Neural crest cell (in vitro differentiated cells): Measurements from ENCODE around the gene TCEA2. TPM values are rescaled to one million over a fixed set of nuclear protein-coding genes. Genes with fewer than 3 reads are reported as not detected.

Experiments
- DNase-seq: peaks from one replicate; pipeline ENCODE4 v3.0.0; 2021; ENCODE audit warnings: low read depth, mixed read lengths, low spot score
- H3K27ac Mint-ChIP-seq: one replicate; pipeline ENCODE4 v1.8.0; 2021; ENCODE audit warnings: mild to moderate bottlenecking, mixed read lengths; ENCODE audit not compliant: unreplicated experiment
- H3K27me3 Mint-ChIP-seq: 2 replicates; pipeline ENCODE4 v1.8.0; 2021; ENCODE audit warnings: low read depth, mild to moderate bottlenecking, mixed read lengths
- H3K36me3 Mint-ChIP-seq: 2 replicates; pipeline ENCODE4 v1.8.0; 2021; ENCODE audit warnings: low read depth, mild to moderate bottlenecking, mixed read lengths
- H3K4me1 Mint-ChIP-seq: 2 replicates; pipeline ENCODE4 v1.8.0; 2021; ENCODE audit warnings: mixed read lengths
- H3K4me3 Mint-ChIP-seq: one replicate; pipeline ENCODE4 v1.8.0; 2021; ENCODE audit warnings: mild to moderate bottlenecking, mixed read lengths
- H3K9me3 Mint-ChIP-seq: 2 replicates; pipeline ENCODE4 v1.8.0; 2021; ENCODE audit warnings: mixed read lengths
- total RNA-seq: library from RNA; stranded (reverse); gene quantifications from 2 replicates; pipeline ENCODE4 v1.2.1, GENCODE V29; 2021
- TF ChIP-seq, protein P1 (sequence below): fragments of 200-600 bp; sonication (generic); conservative IDR thresholded peaks from 2 replicates; pipeline ENCODE4 v1.5.0; 2021; ENCODE audit warnings: antibody characterized with exemption, mild to moderate bottlenecking

The TCEA2 gene
- total RNA-seq, 1 donor from 2014 or later = 82.5 TPM

DNA sequence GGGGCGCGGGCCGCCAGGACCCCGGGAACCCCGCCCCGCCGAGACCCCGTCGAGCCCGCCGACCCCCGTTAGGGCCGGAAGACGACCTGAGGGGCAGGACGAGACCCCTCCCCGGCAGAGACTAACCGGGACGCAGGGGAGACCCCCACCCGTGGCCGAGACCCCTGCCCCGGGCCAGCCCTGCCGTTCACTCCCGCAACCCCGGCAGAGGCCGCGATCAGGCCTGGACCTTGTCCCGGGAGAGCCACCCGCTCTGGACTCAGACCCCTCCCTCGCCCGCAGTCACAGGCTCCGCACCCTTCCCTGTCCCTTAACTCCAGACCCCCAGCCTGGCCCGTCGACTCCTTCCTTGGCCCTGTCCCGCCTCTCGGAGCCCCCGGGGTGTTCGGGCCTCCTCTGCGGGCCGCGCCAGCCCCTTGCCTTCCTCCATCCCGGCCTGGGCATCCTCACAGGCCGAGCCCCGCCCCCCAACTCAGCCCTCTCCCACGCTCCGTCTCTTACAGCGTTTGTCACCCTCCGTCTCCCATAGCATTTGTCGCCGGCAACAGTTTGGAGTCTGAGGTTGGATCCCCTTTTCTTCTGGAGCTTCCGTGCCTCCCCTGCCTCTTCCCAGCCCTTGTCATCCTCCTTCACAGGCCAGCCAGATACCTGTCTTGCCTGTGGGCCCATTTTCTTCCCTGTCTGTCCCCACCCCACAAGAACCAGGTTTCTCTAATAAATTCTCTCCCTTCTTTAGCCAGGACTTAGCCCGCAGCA, 569 bp downstream of the TCEA2 start:
- DNase-seq = no peak
- peaks cover 24% of the 10 kb centered on the region for H3K4me1 Mint-ChIP-seq
- H3K4me3 Mint-ChIP-seq = peak overlapping the region; percentile 96
- H3K9me3 Mint-ChIP-seq = no peaks in the 10 kb centered on the region
- peaks cover 2% of the 10 kb centered on the region for H3K27me3 Mint-ChIP-seq
- peak overlapping the region; percentile 96 for H3K27ac Mint-ChIP-seq
- TF ChIP-seq, protein P1, sequence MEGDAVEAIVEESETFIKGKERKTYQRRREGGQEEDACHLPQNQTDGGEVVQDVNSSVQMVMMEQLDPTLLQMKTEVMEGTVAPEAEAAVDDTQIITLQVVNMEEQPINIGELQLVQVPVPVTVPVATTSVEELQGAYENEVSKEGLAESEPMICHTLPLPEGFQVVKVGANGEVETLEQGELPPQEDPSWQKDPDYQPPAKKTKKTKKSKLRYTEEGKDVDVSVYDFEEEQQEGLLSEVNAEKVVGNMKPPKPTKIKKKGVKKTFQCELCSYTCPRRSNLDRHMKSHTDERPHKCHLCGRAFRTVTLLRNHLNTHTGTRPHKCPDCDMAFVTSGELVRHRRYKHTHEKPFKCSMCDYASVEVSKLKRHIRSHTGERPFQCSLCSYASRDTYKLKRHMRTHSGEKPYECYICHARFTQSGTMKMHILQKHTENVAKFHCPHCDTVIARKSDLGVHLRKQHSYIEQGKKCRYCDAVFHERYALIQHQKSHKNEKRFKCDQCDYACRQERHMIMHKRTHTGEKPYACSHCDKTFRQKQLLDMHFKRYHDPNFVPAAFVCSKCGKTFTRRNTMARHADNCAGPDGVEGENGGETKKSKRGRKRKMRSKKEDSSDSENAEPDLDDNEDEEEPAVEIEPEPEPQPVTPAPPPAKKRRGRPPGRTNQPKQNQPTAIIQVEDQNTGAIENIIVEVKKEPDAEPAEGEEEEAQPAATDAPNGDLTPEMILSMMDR = no peak
- no peaks in the 10 kb centered on the region for H3K36me3 Mint-ChIP-seq

DNA sequence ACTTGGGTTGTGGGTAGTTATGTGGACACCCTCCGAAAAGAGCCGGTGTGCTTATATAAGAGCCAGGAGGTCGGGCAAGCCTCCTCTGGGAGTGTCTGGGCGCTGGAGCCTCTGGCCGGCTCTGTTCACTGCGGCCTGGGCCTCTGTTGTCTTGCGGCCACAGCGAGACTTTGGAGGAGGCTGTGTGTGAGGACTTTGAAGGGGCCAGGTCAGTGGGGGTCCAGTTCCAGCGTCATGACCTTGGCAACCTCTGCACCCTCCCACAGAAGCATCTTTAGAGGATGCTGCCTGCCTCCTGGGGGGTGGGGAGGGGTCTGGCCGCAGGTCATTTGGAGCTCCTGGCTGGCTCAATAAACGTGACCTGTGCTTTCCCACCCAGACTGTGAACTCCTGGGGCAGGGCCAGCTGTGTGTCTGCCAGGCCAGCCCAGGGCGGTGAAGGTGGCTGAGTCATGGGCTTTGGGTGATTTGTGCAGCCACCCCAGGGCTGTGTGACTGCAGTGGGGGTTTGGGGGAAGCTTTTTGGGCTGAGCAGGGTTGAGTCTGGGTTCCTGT, 1.2 kb downstream of the TCEA2 start:
- Mint-ChIP-seq H3K4me1 (peaks cover 24% of the 10 kb centered on the region), H3K27me3 (peaks cover under 1% of the 10 kb centered on the region), H3K27ac (peak overlapping the region; percentile 96), H3K36me3 (no peaks in the 10 kb centered on the region), H3K4me3 (peak overlapping the region; percentile 96), H3K9me3 (no peaks in the 10 kb centered on the region)
- DNase-seq = no peak
- TF ChIP-seq, protein P1 = no peak

DNA sequence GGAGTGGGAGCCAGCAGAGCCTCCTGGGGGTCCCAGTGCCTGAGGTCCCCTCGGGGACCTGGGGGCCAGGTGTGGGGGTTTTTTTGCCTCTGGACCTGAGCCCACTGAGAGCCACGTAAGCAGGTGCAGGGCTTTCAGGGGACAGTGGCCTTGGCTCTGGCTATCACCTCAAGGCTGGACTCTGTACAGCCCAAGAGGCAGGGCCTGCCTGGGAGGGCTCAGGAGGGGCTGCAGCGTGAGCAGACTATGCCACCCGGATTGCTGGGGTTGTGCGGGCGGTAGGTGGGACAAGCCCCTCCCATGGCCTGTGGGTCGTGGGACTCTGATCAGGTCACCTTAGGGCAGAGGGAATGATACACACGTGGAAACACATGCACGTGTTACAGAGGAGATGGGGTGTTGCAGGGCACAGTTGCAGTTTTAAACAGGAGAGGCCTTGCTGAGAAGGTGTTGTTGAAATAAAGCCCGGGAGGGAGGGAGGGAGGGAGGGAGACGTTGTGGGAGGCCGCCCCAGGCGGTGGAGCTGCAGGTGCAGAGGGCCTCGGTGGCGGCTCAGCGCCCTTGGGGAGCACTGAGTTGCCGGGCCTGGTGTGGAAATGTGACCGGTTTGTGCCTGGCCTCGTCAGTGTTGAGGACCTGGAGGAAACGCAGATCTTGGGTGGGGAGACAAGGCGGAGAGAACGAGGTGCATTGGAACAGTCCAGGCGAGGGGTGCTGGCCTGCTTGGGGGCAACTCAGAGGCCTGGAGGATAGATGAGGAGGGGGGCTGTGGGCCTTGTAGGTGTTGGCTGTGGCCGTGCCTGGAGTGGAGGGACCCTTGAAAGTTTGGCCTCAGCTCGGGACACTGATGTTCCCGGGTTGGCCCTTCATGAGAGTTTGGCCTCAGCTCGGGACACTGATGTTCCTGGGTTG, 2.3 kb downstream of the TCEA2 start:
- H3K4me1 Mint-ChIP-seq = peaks cover 24% of the 10 kb centered on the region
- H3K27ac Mint-ChIP-seq = peak overlapping the region; percentile 27
- TF ChIP-seq, protein P1 = no peak
- H3K36me3 Mint-ChIP-seq = no peaks in the 10 kb centered on the region
- no peak for DNase-seq
- peak overlapping the region; percentile 65 for H3K4me3 Mint-ChIP-seq
- no peaks in the 10 kb centered on the region for H3K27me3 Mint-ChIP-seq
- H3K9me3 Mint-ChIP-seq = no peaks in the 10 kb centered on the region

DNA sequence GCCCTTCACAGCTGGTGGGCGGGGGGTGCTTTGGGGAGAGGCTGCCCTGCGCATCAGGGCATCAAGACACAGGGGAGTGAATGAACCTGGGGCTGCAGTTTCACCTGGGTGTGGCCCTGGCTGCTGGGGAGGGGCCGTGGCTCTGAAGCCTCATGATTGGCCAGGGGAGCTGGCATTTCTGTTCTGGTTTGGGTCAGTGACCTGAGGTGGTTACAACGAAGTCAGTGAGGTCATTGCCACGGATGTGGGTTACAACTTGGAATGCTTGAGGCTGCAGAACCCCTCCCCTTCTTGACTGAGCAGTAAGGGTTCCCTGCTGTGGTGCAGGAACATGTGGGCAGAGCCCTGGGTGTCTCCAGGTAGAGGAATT, 3.0 kb downstream of the TCEA2 start:
- Mint-ChIP-seq H3K9me3 (no peaks in the 10 kb centered on the region), H3K27me3 (no peaks in the 10 kb centered on the region), H3K4me3 (peak overlapping the region; percentile 65), H3K4me1 (peaks cover 24% of the 10 kb centered on the region), H3K36me3 (no peaks in the 10 kb centered on the region), H3K27ac (peak overlapping the region; percentile 27)
- TF ChIP-seq, protein P1 = no peak
- DNase-seq = no peak

DNA sequence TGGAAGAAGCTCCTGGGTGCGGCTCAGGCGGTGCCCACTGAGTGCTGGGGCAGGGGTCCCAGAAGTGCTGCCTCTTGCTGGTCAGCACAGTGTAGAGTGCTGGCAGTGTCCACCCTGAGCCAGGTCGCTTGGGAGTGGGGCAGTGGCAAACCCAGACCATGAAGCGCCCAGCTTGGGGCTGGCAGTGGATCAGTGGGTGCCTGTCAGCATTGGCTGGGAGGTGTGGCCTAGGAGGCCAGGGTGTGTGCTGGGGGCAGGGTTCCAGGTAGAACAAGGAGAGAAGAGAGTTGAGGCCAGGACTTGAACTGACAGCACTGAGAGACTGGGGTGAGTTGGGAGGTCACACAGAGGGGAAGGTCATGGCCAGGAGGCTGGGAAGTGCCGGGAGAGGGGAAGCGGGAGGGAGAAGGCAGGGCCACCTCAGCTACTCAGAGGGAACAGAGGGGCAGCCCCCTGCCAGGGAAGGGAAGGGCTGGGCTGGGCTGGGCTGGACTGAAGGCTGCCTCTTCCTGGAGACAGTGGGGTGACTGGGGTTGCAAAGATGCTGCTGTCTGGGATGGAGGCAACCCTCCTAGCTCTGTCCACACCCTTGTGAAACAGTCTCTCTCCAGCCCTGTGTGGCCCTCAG, 4.1 kb downstream of the TCEA2 start:
- Mint-ChIP-seq H3K27ac (no peak overlapping the region), H3K9me3 (no peaks in the 10 kb centered on the region), H3K36me3 (no peaks in the 10 kb centered on the region), H3K4me1 (peaks cover 23% of the 10 kb centered on the region), H3K27me3 (no peaks in the 10 kb centered on the region), H3K4me3 (peak overlapping the region; percentile 19)
- DNase-seq = no peak
- TF ChIP-seq, protein P1 = no peak
